HEK293 (cell line): Measurements from ENCODE around the gene PPP3CA.

Experiments
- CTCF ChIP-seq: fragments of 450-650 bp; formaldehyde crosslinking; IDR thresholded peaks from 2 replicates; pipeline ENCODE4 v1.5.1; 2016; ENCODE audit warnings: missing biosample characterization, missing genetic modification characterization
- SP2 ChIP-seq: fragments of 450-650 bp; formaldehyde crosslinking; IDR thresholded peaks from 2 replicates; pipeline ENCODE4 v1.5.1; 2016; ENCODE audit warnings: missing biosample characterization, missing genetic modification characterization
- ZNF114 ChIP-seq: fragments of 450-650 bp; formaldehyde crosslinking; IDR thresholded peaks from 2 replicates; pipeline ENCODE4 v1.5.0; 2017; ENCODE audit warnings: missing biosample characterization, missing genetic modification characterization
- ZNF24 ChIP-seq: fragments of 450-650 bp; formaldehyde crosslinking; IDR thresholded peaks from 2 replicates; pipeline ENCODE4 v1.5.1; 2016; ENCODE audit warnings: missing biosample characterization, missing genetic modification characterization
- ZNF324 ChIP-seq: fragments of 450-650 bp; formaldehyde crosslinking; IDR thresholded peaks from 2 replicates; pipeline ENCODE4 v1.5.1; 2016; ENCODE audit warnings: missing biosample characterization, missing genetic modification characterization
- ZSCAN18 ChIP-seq: fragments of 450-650 bp; formaldehyde crosslinking; IDR thresholded peaks from 2 replicates; pipeline ENCODE4 v1.5.1; 2016; ENCODE audit warnings: missing biosample characterization, missing genetic modification characterization

GRCh38 chr4:101259876-101260275, 87.5 kb downstream of the PPP3CA start:
- TF ChIP-seq CTCF (tag by site-specific recombination), result no peak
- TF ChIP-seq SP2, result no peak
- no peak for TF ChIP-seq ZNF324 (tag by site-specific recombination)
- no peak for TF ChIP-seq ZNF114 (tag by site-specific recombination)
- no peak for TF ChIP-seq ZSCAN18
- TF ChIP-seq ZNF24 (tag by site-specific recombination), result no peak
